RCC 7860 (cell line): ENCODE data around the gene SLC35E2B.
"Not testable (repeated sequence)": the region's sequence is repeated elsewhere in the genome, so short reads cannot be mapped to it uniquely, and the experiment has no call there.

ENCODE experiments used
- DNase-seq: peaks from one replicate; pipeline ENCODE4 v3.0.0-alpha.2; 2015; ENCODE audit warnings: low spot score
- FAIRE-seq: peaks from 2 replicates; lab custom pipeline; 2012; peaks lifted over from hg19 to GRCh38; lab: Jason Lieb, UNC

SLC35E2B gene

GRCh38 chr1:1692714-1693647 lies at the start of gene SLC35E2B:
SLC35E2B (minus strand) TSS chr1:1692795; CDS start chr1:1676699, 16,096 bp downstream.
- peak; percentile 82 for DNase-seq
- peak; percentile 60 for FAIRE-seq

GRCh38 chr1:1741013-1741412 lies 48.4 kb upstream of the SLC35E2B start:
- not testable (repeated sequence) for FAIRE-seq, DNase-seq

- DNase-seq, FAIRE-seq: not testable (repeated sequence)
Observed at GRCh38 chr1:1738799-1739337, 46.3 kb upstream of the SLC35E2B start.

- FAIRE-seq, DNase-seq: not testable (repeated sequence)
Observed at GRCh38 chr1:1737675-1738590, 45.3 kb upstream of the SLC35E2B start.

GRCh38 chr1:1732381-1732780 lies 39.8 kb upstream of the SLC35E2B start:
- FAIRE-seq (no peak), DNase-seq (no peak)

- DNase-seq = no peak
Observed at GRCh38 chr1:1730870-1731269, 38.3 kb upstream of the SLC35E2B start.

GRCh38 chr1:1730230-1730629 lies 37.6 kb upstream of the SLC35E2B start:
- not testable (repeated sequence) for DNase-seq, FAIRE-seq

More at GRCh38 chr1:1730870-1731269, 38.3 kb upstream of the SLC35E2B start:
- FAIRE-seq = no peak

GRCh38 chr1:1729116-1729816 lies 36.7 kb upstream of the SLC35E2B start:
- not testable (repeated sequence) for FAIRE-seq

GRCh38 chr1:1728308-1729005 lies 35.9 kb upstream of the SLC35E2B start:
- FAIRE-seq, DNase-seq: not testable (repeated sequence)

More at GRCh38 chr1:1729116-1729816, 36.7 kb upstream of the SLC35E2B start:
- DNase-seq = not testable (repeated sequence)

GRCh38 chr1:1727131-1727651 lies 34.6 kb upstream of the SLC35E2B start:
- DNase-seq, FAIRE-seq: not testable (repeated sequence)

GRCh38 chr1:1726088-1726487 lies 33.5 kb upstream of the SLC35E2B start:
- not testable (repeated sequence) for FAIRE-seq, DNase-seq

GRCh38 chr1:1724035-1724864 lies 31.7 kb upstream of the SLC35E2B start, which contains the start of gene CDK11A:
CDK11A (minus strand) TSS chr1:1724357; CDS start chr1:1722818, 1,539 bp downstream.
- peak; percentile 97 for DNase-seq

GRCh38 chr1:1721201-1721600 lies 28.6 kb upstream of the SLC35E2B start:
- DNase-seq = no peak
- FAIRE-seq = no peak

More at GRCh38 chr1:1724035-1724864, 31.7 kb upstream of the SLC35E2B start, which contains the start of gene CDK11A:
- FAIRE-seq = peak; percentile 83

- not testable (repeated sequence) for FAIRE-seq, DNase-seq
Observed at GRCh38 chr1:1715109-1715883, 22.7 kb upstream of the SLC35E2B start.

- FAIRE-seq, DNase-seq: not testable (repeated sequence)
Observed at GRCh38 chr1:1707897-1708296, 15.3 kb upstream of the SLC35E2B start.

GRCh38 chr1:1707241-1707640 lies 14.6 kb upstream of the SLC35E2B start:
- not testable (repeated sequence) for FAIRE-seq, DNase-seq

GRCh38 chr1:1705623-1706022 lies 13.0 kb upstream of the SLC35E2B start:
- not testable (repeated sequence) for DNase-seq, FAIRE-seq
